WTC11 (cell line): Measurements from ENCODE around the gene CPPED1. TPM values are rescaled to one million over a fixed set of nuclear protein-coding genes. Genes with fewer than 3 reads are reported as not detected.

Experiments used
- ATAC-seq: fragments of 200-7000 bp; cut with Tn5 transposase; 2 replicates; pipeline ENCODE4 v1.10.0; 2021; ENCODE audit warnings: mild to moderate bottlenecking, moderate library complexity
- CTCF ChIA-PET: fragments of 300-600 bp; sonication (Branson Sonifier 250); formaldehyde crosslinking; loops from one replicate; lab custom pipeline; 2021; ENCODE audit warnings: antibody characterized with exemption; lab: Charles Lee
- POLR2A ChIA-PET: fragments of 350-600 bp; sonication (Branson Sonifier 250); formaldehyde crosslinking; loops from one replicate; lab custom pipeline; 2021; ENCODE audit warnings: antibody characterized with exemption; lab: Charles Lee
- DNase-seq: peaks from one replicate; pipeline ENCODE4 v3.0.0; 2021; ENCODE audit warnings: low spot score
- H3K27ac Mint-ChIP-seq: 2 replicates; pipeline ENCODE4 v1.8.0; 2021; ENCODE audit warnings: mixed read lengths
- H3K27me3 Mint-ChIP-seq: 2 replicates; pipeline ENCODE4 v1.8.0; 2021; ENCODE audit warnings: low read depth, mild to moderate bottlenecking, moderate library complexity, mixed read lengths
- H3K36me3 Mint-ChIP-seq: 2 replicates; pipeline ENCODE4 v1.8.0; 2021; ENCODE audit warnings: mixed read lengths
- H3K4me1 Mint-ChIP-seq: 2 replicates; pipeline ENCODE4 v1.8.0; 2022; ENCODE audit warnings: mixed read lengths
- H3K4me3 Mint-ChIP-seq: 2 replicates; pipeline ENCODE4 v1.8.0; 2021; ENCODE audit warnings: mild to moderate bottlenecking, moderate library complexity, mixed read lengths
- H3K9me3 Mint-ChIP-seq: 2 replicates; pipeline ENCODE4 v1.8.0; 2021; ENCODE audit warnings: mixed read lengths
- CREB1 ChIP-seq: sonication (generic); formaldehyde crosslinking; IDR thresholded peaks from 2 replicates; pipeline ENCODE4 v1.8.0; 2023; ENCODE audit warnings: mild to moderate bottlenecking, missing genetic modification reagents
- IRF2 ChIP-seq: sonication (generic); formaldehyde crosslinking; IDR thresholded peaks from 2 replicates; pipeline ENCODE4 v1.8.0; 2022; ENCODE audit warnings: low read depth, missing genetic modification reagents, borderline replicate concordance
- JAZF1 ChIP-seq: fragments of 250-450 bp; sonication (Bioruptor Pico); IDR thresholded peaks from 2 replicates; pipeline ENCODE4 v1.9.0; 2021; ENCODE audit warnings: moderate library complexity, mild to moderate bottlenecking, inconsistent platforms
- SMAD3 ChIP-seq: sonication (generic); formaldehyde crosslinking; IDR thresholded peaks from 2 replicates; pipeline ENCODE4 v1.8.0; 2022; ENCODE audit warnings: missing genetic modification reagents, mild to moderate bottlenecking, borderline replicate concordance
- ZNF232 ChIP-seq: sonication (generic); formaldehyde crosslinking; IDR thresholded peaks from 2 replicates; pipeline ENCODE4 v1.8.0; 2022; ENCODE audit warnings: mild to moderate bottlenecking, missing genetic modification reagents
- ZNF281 ChIP-seq: sonication (generic); formaldehyde crosslinking; IDR thresholded peaks from 2 replicates; pipeline ENCODE4 v1.8.0; 2023; ENCODE audit warnings: mild to moderate bottlenecking, missing genetic modification reagents
- ZNF423 ChIP-seq: fragments of 250-450 bp; sonication (Bioruptor Pico); IDR thresholded peaks from 2 replicates; pipeline ENCODE4 v2.1.2; 2022; ENCODE audit warnings: mild to moderate bottlenecking, moderate library complexity
- total RNA-seq: library from RNA; stranded (reverse); gene quantifications from 3 replicates; pipeline ENCODE4 v1.2.3, GENCODE V29; 2021
- TF ChIP-seq, protein P1 (sequence below): fragments of 250-450 bp; sonication (Bioruptor Pico); IDR thresholded peaks from 2 replicates; pipeline ENCODE4 v1.9.0; 2021; ENCODE audit warnings: mild to moderate bottlenecking
- TF ChIP-seq, protein P2 (sequence below): fragments of 250-450 bp; sonication (Bioruptor Pico); IDR thresholded peaks from 2 replicates; pipeline ENCODE4 v1.9.0; 2021; ENCODE audit warnings: mild to moderate bottlenecking, borderline replicate concordance
- TF ChIP-seq, protein P3 (sequence below): sonication (generic); formaldehyde crosslinking; IDR thresholded peaks from 2 replicates; pipeline ENCODE4 v1.8.1; 2023; ENCODE audit warnings: mild to moderate bottlenecking, missing genetic modification reagents
- TF ChIP-seq, protein P4 (sequence below): sonication (generic); formaldehyde crosslinking; IDR thresholded peaks from 2 replicates; pipeline ENCODE4 v1.8.0; 2022; ENCODE audit warnings: missing genetic modification reagents
- TF ChIP-seq, protein P5 (sequence below): sonication (generic); formaldehyde crosslinking; IDR thresholded peaks from 2 replicates; pipeline ENCODE4 v1.8.0; 2023; ENCODE audit warnings: missing genetic modification reagents, mild to moderate bottlenecking, borderline replicate concordance

Gene CPPED1
- total RNA-seq, 1 experiment from 2014 or later, result 8.8 TPM

- TF ChIP-seq, protein P1, sequence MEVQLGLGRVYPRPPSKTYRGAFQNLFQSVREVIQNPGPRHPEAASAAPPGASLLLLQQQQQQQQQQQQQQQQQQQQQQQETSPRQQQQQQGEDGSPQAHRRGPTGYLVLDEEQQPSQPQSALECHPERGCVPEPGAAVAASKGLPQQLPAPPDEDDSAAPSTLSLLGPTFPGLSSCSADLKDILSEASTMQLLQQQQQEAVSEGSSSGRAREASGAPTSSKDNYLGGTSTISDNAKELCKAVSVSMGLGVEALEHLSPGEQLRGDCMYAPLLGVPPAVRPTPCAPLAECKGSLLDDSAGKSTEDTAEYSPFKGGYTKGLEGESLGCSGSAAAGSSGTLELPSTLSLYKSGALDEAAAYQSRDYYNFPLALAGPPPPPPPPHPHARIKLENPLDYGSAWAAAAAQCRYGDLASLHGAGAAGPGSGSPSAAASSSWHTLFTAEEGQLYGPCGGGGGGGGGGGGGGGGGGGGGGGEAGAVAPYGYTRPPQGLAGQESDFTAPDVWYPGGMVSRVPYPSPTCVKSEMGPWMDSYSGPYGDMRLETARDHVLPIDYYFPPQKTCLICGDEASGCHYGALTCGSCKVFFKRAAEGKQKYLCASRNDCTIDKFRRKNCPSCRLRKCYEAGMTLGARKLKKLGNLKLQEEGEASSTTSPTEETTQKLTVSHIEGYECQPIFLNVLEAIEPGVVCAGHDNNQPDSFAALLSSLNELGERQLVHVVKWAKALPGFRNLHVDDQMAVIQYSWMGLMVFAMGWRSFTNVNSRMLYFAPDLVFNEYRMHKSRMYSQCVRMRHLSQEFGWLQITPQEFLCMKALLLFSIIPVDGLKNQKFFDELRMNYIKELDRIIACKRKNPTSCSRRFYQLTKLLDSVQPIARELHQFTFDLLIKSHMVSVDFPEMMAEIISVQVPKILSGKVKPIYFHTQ (CRISPR knock-in tag), result no peak
- TF ChIP-seq, all 79 proteins: peak for 0
These were observed 104.5 kb downstream of the CPPED1 start (continued) for GRCh38 chr16:12699161-12699560.

GRCh38 chr16:12697437-12697836 lies 106.2 kb downstream of the CPPED1 start:
- POLR2A ChIA-PET, result no interaction called here
- CTCF ChIA-PET, result no interaction called here
- Mint-ChIP-seq H3K27me3 (no peaks in the 10 kb centered on the region), H3K9me3 (peaks cover 3% of the 10 kb centered on the region), H3K27ac (no peak overlapping the region; the same call in 1 of the 2 replicates), H3K36me3 (no peaks in the 10 kb centered on the region), H3K4me1 (peaks cover 11% of the 10 kb centered on the region), H3K4me3 (no peak overlapping the region)
- TF ChIP-seq, protein P2, sequence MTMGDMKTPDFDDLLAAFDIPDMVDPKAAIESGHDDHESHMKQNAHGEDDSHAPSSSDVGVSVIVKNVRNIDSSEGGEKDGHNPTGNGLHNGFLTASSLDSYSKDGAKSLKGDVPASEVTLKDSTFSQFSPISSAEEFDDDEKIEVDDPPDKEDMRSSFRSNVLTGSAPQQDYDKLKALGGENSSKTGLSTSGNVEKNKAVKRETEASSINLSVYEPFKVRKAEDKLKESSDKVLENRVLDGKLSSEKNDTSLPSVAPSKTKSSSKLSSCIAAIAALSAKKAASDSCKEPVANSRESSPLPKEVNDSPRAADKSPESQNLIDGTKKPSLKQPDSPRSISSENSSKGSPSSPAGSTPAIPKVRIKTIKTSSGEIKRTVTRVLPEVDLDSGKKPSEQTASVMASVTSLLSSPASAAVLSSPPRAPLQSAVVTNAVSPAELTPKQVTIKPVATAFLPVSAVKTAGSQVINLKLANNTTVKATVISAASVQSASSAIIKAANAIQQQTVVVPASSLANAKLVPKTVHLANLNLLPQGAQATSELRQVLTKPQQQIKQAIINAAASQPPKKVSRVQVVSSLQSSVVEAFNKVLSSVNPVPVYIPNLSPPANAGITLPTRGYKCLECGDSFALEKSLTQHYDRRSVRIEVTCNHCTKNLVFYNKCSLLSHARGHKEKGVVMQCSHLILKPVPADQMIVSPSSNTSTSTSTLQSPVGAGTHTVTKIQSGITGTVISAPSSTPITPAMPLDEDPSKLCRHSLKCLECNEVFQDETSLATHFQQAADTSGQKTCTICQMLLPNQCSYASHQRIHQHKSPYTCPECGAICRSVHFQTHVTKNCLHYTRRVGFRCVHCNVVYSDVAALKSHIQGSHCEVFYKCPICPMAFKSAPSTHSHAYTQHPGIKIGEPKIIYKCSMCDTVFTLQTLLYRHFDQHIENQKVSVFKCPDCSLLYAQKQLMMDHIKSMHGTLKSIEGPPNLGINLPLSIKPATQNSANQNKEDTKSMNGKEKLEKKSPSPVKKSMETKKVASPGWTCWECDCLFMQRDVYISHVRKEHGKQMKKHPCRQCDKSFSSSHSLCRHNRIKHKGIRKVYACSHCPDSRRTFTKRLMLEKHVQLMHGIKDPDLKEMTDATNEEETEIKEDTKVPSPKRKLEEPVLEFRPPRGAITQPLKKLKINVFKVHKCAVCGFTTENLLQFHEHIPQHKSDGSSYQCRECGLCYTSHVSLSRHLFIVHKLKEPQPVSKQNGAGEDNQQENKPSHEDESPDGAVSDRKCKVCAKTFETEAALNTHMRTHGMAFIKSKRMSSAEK (CRISPR knock-in tag), result no peak
- no peak for TF ChIP-seq JAZF1 (CRISPR knock-in tag)
- TF ChIP-seq IRF2 (CRISPR knock-in tag), result no peak
- TF ChIP-seq ZNF423 (CRISPR knock-in tag), result no peak
- TF ChIP-seq, protein P3, sequence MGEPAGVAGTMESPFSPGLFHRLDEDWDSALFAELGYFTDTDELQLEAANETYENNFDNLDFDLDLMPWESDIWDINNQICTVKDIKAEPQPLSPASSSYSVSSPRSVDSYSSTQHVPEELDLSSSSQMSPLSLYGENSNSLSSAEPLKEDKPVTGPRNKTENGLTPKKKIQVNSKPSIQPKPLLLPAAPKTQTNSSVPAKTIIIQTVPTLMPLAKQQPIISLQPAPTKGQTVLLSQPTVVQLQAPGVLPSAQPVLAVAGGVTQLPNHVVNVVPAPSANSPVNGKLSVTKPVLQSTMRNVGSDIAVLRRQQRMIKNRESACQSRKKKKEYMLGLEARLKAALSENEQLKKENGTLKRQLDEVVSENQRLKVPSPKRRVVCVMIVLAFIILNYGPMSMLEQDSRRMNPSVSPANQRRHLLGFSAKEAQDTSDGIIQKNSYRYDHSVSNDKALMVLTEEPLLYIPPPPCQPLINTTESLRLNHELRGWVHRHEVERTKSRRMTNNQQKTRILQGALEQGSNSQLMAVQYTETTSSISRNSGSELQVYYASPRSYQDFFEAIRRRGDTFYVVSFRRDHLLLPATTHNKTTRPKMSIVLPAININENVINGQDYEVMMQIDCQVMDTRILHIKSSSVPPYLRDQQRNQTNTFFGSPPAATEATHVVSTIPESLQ, result no peak
- TF ChIP-seq, protein P4, sequence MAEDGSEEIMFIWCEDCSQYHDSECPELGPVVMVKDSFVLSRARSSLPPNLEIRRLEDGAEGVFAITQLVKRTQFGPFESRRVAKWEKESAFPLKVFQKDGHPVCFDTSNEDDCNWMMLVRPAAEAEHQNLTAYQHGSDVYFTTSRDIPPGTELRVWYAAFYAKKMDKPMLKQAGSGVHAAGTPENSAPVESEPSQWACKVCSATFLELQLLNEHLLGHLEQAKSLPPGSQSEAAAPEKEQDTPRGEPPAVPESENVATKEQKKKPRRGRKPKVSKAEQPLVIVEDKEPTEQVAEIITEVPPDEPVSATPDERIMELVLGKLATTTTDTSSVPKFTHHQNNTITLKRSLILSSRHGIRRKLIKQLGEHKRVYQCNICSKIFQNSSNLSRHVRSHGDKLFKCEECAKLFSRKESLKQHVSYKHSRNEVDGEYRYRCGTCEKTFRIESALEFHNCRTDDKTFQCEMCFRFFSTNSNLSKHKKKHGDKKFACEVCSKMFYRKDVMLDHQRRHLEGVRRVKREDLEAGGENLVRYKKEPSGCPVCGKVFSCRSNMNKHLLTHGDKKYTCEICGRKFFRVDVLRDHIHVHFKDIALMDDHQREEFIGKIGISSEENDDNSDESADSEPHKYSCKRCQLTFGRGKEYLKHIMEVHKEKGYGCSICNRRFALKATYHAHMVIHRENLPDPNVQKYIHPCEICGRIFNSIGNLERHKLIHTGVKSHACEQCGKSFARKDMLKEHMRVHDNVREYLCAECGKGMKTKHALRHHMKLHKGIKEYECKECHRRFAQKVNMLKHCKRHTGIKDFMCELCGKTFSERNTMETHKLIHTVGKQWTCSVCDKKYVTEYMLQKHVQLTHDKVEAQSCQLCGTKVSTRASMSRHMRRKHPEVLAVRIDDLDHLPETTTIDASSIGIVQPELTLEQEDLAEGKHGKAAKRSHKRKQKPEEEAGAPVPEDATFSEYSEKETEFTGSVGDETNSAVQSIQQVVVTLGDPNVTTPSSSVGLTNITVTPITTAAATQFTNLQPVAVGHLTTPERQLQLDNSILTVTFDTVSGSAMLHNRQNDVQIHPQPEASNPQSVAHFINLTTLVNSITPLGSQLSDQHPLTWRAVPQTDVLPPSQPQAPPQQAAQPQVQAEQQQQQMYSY (CRISPR knock-in tag), result no peak
- TF ChIP-seq ZNF232, result no peak
- TF ChIP-seq CREB1 (CRISPR knock-in tag), result no peak
- TF ChIP-seq ZNF281 (CRISPR knock-in tag), result no peak
- TF ChIP-seq SMAD3 (CRISPR knock-in tag), result no peak
- TF ChIP-seq, protein P5, sequence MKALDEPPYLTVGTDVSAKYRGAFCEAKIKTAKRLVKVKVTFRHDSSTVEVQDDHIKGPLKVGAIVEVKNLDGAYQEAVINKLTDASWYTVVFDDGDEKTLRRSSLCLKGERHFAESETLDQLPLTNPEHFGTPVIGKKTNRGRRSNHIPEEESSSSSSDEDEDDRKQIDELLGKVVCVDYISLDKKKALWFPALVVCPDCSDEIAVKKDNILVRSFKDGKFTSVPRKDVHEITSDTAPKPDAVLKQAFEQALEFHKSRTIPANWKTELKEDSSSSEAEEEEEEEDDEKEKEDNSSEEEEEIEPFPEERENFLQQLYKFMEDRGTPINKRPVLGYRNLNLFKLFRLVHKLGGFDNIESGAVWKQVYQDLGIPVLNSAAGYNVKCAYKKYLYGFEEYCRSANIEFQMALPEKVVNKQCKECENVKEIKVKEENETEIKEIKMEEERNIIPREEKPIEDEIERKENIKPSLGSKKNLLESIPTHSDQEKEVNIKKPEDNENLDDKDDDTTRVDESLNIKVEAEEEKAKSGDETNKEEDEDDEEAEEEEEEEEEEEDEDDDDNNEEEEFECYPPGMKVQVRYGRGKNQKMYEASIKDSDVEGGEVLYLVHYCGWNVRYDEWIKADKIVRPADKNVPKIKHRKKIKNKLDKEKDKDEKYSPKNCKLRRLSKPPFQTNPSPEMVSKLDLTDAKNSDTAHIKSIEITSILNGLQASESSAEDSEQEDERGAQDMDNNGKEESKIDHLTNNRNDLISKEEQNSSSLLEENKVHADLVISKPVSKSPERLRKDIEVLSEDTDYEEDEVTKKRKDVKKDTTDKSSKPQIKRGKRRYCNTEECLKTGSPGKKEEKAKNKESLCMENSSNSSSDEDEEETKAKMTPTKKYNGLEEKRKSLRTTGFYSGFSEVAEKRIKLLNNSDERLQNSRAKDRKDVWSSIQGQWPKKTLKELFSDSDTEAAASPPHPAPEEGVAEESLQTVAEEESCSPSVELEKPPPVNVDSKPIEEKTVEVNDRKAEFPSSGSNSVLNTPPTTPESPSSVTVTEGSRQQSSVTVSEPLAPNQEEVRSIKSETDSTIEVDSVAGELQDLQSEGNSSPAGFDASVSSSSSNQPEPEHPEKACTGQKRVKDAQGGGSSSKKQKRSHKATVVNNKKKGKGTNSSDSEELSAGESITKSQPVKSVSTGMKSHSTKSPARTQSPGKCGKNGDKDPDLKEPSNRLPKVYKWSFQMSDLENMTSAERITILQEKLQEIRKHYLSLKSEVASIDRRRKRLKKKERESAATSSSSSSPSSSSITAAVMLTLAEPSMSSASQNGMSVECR (CRISPR knock-in tag), result no peak
- no peak for ATAC-seq
- DNase-seq, result no peak
